GM12891 (cell line): ENCODE results near the gene GPS1.
A peak's percentile ranks its signal among the peaks of the same experiment; 100 is the strongest.

Experiments
- DNase-seq: peaks from one replicate; pipeline ENCODE4 v3.0.0; 2011; ENCODE audit warnings: low spot score; ENCODE audit not compliant: insufficient read length
- FAIRE-seq: peaks from 2 replicates; lab custom pipeline; 2011; peaks lifted over from hg19 to GRCh38; lab: Jason Lieb, UNC
- PAX5 ChIP-seq: IDR thresholded peaks from 2 replicates; pipeline ENCODE4 v1.6.1; 2011; ENCODE audit warnings: low read length, moderate library complexity, mild to moderate bottlenecking; ENCODE audit not compliant: insufficient read depth, severe bottlenecking
- POLR2A ChIP-seq: IDR thresholded peaks from 2 replicates; pipeline ENCODE4 v1.6.1; 2011; ENCODE audit warnings: low read depth, low read length, control low read depth
- POLR2AphosphoS5 ChIP-seq: IDR thresholded peaks from 2 replicates; pipeline ENCODE4 v1.6.1; 2011; ENCODE audit warnings: low read depth, low read length, control low read depth
- POU2F2 ChIP-seq: IDR thresholded peaks from 2 replicates; pipeline ENCODE4 v1.6.1; 2011; ENCODE audit warnings: low read depth, mild to moderate bottlenecking, control low read depth, low read length, moderate library complexity
- SPI1 ChIP-seq: IDR thresholded peaks from 2 replicates; pipeline ENCODE4 v1.6.1; 2011; ENCODE audit warnings: low read depth, low read length, control low read depth
- TAF1 ChIP-seq: IDR thresholded peaks from 2 replicates; pipeline ENCODE4 v1.6.1; 2011; ENCODE audit warnings: low read depth, low read length, control low read depth

Gene GPS1

DNA sequence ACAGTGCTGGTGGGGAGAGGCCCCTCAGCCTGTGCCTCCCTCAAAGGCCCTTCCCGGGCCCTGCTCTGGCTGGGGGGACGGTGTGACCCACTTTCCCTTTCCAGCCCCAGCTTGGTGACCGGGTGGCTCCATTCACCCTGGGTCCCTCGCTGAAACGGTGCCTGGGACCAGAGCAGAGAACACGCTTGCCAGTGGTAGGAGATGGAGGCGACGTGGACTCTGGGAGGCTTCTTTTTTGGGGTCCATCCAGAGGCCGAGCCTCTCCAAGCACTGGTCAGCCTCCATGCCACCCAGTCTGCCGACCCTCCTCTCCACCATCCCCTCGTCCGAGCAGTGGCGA lies 36.8 kb upstream of the GPS1 start:
- TF ChIP-seq PAX5 (no peak), POLR2A (no peak), POLR2AphosphoS5 (no peak), POU2F2 (no peak), TAF1 (no peak), SPI1 (no peak)

DNA sequence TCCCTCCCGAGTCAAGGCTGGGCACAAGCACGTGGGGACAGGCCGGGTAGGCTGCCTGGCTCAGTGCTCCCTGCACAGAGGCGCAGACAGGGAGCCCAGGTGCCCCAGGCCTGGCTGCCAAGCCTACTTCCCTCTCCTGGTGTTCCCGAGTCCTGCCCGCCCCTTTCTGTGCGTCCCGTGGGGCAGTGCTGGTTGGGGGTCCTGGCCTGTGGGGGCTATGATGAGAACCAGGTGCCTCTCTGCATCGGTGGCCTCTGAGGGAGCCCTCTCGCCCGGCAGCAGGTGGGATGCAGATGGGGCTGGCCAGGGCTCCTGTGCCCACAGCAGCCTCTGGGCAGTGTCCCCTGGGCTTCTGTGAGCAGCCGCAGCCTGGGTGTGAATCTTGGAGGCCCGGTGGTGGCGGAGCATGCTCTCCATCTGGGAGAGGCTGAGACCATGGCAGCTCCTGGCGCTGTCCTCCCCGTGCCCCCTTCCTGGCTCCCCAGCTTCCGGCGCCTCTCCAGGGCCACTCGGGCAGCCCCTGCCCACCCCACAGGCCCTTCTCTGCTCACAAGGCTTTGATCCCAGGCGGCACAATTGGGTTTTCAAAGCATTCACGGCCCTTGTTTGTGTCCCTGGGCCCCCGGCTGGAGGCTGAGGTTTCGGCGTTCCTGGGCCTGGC lies 36.3 kb upstream of the GPS1 start:
- TF ChIP-seq SPI1 (no peak), PAX5 (no peak), POLR2A (no peak), POLR2AphosphoS5 (no peak), POU2F2 (no peak), TAF1 (no peak)
- no peak for DNase-seq
- FAIRE-seq: no peak

More for the DNA sequence above, 36.8 kb upstream of the GPS1 start:
- DNase-seq: no peak
- no peak for FAIRE-seq

DNA sequence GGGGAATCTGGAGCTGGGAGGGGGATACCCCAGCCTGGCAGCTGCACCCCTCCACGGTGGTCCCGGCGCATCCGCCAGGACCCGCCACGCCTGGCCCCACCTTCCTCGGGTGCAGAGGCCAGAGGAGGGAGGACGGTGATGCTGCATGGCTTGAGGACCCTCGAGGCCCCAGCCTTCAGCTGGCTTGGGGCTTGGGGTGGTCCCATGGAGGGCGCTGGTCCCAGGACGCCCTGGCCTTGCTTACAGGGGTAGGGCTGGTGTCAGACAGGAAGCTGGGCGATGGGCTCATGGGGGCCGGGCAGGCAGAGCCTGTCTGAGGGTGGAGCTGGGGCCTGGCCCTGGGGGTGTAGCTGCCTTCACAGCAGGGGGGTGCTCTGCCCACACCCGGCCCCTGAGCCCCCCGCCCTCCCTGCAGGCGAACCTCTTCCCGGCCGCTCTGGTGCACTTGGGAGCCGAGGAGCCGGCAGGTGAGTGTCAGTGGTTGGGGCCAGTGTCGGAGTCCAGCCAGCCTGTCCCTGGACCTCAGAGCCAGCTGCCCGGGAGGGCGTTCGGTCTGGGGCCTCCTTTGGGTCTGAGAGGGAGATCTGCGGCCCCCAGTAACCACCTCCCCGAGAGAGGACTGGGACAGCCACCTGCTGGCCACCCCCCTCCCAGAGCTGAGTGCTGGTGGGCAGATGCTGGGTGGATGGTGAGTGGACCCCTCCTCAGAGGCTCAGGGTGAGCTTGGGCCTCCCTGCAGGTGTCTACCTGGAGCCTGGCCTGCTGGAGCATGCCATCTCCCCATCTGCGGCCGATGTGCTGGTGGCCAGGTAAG lies 35.4 kb upstream of the GPS1 start:
- no peak for DNase-seq
- FAIRE-seq: no peak

DNA sequence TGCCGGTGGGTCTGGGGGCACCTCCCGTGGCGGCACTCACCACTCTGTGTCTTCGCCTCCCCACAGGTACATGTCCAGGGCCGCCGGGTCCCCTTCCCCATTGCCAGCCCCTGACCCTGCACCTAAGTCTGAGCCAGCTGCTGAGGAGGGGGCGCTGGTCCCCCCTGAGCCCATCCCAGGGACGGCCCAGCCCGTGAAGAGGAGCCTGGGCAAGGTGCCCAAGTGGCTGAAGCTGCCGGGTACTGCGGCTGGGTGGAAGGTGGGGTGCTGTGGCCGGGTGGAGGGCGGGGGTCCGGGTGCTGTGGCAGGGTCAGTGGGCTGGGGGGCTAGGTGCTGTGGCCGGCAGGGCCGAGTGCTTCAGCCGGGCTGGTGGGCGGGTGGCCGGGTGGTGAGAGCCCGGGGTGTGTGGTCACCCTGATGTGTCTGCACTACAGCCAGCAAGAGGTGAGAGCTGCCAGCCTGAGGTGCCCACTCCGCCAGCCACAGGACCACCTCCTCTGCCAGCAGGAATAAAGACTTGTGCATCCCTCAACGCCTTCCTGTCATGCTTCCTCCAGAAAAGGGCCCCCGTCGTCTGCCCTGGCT lies 34.7 kb upstream of the GPS1 start:
- FAIRE-seq: no peak
- no peak for TF ChIP-seq PAX5
- no peak for TF ChIP-seq POLR2A
- TF ChIP-seq POU2F2: no peak
- TF ChIP-seq TAF1: no peak
- no peak for TF ChIP-seq POLR2AphosphoS5
- no peak for TF ChIP-seq SPI1
- no peak for DNase-seq

More for the DNA sequence above, 35.4 kb upstream of the GPS1 start:
- TF ChIP-seq SPI1 (no peak), POU2F2 (no peak), POLR2AphosphoS5 (no peak), POLR2A (no peak), TAF1 (no peak), PAX5 (no peak)

DNA sequence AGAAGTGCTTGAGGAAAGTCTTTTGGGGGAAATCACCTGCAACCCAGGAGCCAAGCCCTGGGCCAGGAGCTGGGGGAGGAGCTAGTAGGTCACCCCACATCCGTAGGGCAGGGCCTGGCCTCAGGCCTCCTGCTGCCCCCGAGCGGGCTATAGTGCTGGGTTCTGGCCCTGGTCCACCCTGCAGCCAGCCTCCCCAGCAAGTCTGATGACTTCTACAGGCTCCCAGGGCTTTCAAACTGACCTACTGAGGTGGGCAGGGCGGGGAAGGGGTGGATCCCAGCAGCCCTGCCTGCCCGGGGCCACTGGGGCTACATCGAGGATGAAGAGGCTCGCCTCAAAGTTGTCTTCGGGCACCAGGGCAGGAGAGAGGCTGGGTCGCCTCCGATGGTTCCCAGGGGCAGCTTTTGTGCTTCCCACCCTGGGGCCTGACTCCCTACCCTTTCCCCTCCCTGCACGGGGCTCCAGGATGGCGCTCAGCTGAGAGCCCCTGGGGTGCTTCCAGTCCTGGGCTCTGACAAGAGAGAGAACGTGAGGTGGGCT lies 34.0 kb upstream of the GPS1 start:
- TF ChIP-seq TAF1: no peak
- no peak for TF ChIP-seq POU2F2
- no peak for TF ChIP-seq POLR2AphosphoS5
- TF ChIP-seq PAX5: no peak
- DNase-seq (no peak), FAIRE-seq (no peak)

DNA sequence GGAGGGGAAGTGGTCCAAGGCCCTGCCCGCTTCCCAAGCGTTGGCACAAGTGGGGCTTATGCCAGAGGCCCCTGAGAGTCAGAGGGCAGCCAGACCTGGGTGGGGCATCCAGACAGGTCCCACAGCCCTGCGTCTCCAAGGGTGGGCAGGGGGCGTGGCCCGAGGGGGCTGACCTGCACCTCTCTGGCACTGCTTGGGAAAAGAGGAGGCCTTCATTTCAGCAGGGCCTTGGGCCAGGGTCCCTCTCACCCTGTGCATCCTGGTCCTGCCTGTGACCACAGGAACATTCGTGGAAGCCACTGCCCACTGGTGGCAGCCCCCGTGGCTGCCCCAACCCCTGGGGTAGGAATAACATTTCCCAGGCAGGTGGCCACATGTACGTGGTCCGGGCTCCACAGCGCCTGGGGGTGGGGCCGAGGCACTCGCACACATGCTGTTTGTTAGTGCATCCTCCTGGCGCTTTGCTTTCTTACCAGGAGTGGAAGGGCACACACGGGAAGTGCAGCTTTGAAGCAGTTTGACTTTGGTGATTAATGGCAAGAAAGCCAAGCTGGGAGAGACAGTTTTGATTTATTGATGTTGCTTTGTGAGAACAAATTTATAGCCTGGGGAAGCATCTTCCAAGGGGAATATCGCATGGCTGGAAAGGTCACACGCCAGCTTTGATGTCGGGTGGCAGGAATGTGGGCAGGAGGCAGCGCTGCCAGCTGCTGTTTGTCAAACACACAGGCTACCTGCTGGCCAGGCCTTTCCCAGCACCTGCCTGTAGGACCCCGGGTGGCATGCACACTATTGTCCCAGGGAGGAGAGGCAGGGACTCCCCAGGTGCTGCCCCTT lies 33.3 kb upstream of the GPS1 start:
- FAIRE-seq (no peak), DNase-seq (no peak)
- no peak for TF ChIP-seq POU2F2
- TF ChIP-seq POLR2AphosphoS5: no peak
- no peak for TF ChIP-seq POLR2A
- TF ChIP-seq PAX5: no peak
- TF ChIP-seq SPI1: no peak
- TF ChIP-seq TAF1: no peak

DNA sequence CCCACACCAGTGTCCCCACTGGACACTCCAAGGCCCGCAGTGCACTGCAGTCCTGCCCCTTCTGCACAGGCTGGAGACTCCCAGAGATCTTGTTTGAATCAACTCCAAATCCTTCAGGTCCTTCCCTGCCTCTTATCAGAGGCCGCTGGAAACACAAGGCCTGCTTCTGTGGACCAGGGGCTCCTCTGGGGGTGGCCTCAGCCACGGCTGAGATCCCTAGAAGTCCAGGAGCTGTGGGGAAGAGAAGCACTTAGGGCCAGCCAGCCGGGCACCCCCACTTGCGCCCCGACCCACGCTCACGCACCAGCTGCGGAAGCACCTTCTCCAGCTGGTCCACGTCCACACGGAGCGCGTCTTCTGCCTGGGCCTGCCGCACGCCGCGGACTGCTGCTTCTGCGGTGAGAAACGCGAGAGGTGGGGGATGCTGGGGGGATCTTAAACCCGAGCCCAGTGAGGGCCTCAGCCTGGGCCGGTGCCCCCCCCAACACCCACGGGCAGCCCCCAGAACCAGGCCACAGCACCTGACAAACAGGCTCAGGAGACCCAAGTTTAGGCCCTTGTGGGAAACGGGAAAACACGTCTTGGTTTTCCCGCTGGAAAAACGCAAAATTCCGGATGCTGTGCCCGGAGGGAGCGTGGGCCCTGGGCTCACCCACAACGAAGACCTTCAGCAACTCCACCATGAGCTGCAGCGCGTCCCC lies 32.6 kb upstream of the GPS1 start:
- DNase-seq (no peak), FAIRE-seq (no peak)
- TF ChIP-seq SPI1: no peak
- no peak for TF ChIP-seq POLR2A
- no peak for TF ChIP-seq POLR2AphosphoS5
- no peak for TF ChIP-seq POU2F2
- no peak for TF ChIP-seq TAF1
- TF ChIP-seq PAX5: no peak

DNA sequence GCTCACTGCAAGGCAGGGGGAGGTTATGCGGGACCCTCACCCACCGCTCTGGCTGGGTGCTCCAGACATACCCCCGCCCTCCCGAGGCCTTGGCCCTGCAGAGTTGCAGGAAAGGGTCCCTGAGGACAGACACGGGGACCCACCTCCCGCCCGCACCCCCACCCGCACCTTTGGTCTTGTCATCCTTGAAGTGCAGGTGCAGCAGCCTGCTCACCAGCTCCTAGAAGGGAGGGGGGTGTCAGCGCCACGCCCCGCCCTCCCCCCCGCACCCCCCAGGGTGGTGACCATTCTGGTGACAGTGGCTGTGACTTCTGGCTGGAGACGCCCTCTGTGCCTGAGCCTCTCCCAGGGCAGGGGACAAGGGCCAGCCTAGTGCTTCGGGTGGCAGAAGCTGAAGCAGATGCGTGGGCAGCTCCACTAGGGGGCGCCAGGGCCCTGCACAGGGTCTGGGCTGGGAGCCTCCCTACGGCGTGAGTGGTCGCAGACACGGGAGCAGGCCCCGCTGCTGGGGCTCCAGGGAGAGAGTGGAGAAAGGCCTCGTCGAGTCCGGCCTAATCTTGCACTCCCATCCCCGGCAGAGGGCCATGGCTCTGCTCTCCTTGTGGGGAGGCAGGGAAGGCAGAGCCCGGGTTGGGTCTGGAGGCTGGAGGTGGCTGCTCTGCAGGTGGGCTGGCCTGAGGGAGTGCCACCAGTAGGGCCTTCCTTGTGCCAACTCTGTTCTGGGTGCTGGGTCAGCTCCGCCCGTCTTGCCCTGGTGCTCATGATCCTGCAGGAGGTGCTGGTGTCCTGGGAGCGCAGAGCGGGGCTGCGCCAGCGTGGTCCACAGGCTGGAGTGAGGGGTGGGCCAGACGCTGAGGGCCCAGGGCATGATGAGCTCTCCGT lies 31.8 kb upstream of the GPS1 start:
- TF ChIP-seq POU2F2: no peak
- no peak for TF ChIP-seq PAX5
- no peak for TF ChIP-seq SPI1
- no peak for TF ChIP-seq POLR2AphosphoS5
- TF ChIP-seq POLR2A: no peak
- TF ChIP-seq TAF1: no peak
- DNase-seq: peak; percentile 85
- FAIRE-seq: peak; percentile 80
